ENCODE measurements around the gene PLSCR5.
A peak's percentile ranks its signal among the peaks of the same experiment; 100 is the strongest.

Gene PLSCR5

DNA sequence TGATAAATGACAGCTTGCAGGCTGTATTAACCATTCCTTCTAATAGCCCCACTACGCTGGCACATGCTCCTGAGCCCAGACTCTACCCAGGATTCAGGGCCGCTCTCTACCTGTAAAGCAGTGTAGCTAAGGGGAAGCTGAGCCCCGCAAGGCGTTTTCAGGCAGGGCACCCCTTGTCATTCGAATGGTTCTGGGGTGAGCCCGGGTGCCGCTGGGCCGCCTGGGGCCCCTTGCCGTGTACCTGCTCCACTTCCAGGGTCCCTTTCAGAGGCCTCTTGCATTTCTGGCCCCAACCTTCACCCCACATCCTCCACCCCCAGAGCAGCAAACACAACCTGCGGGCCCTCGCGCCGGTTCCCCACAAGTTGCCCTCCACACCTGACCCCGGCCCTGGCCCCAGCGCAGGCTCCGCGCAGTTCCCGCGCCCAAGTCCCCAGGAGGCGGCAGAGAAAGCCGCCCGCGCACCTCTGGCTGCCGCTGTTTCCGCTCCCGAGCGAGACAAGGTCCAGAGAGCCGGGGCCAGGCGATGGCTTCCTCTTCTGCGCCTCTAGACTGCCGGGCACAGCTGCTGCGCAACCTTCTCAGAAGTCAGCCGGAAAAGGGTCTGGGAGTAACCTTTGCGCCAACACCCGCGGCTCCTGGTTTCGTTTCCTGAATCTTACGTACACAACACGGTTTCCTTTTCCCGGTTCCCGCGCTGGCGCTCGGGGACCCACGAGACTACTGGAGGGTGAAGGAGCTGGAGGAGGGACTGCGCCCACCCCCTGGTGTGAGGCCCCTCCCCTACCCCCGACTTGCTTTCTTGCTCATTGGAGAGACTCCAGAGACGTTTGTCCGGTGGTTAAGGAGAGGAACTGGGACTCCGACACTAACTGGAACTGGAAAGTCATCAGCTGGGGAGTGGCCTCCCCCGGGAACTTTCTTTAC, 60.9 kb downstream of the PLSCR5 start, which contains the start of gene PLSCR1:
Gene PLSCR1, minus strand, starts transcription at position 606 of the 927 bp plus-strand sequence. CDS start 8,055 bp downstream, outside the sequence.
- peak; percentile 66 for DNase-seq (ENCODE audit: low read depth)

DNA sequence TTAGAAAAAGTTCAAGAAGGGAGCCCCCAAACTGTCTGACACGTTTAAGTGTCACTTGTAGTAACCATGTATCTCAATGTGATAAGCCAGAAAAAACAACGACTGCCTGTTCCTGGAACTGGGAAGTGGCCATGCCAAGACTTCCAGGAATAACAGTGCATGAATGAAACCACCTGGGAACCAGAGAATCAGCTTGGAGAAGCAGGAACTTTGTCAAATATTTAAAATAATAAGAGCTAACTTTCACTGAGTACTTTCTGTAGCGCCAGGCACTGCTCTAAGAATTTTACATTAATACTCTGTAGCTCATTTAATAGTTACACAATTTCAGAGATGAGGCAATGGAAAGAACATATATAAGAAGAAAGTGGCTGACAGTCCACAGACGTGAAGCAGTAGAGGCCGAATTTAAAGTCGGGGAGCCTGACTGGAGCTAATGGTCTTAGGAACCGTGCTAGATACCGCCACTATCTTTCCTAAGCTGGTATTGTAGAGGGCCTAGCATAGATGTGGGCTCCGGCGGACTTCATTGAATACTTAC, 61.6 kb downstream of the PLSCR5 start:
- DNase-seq (ENCODE audit: low read depth), result no peak

DNA sequence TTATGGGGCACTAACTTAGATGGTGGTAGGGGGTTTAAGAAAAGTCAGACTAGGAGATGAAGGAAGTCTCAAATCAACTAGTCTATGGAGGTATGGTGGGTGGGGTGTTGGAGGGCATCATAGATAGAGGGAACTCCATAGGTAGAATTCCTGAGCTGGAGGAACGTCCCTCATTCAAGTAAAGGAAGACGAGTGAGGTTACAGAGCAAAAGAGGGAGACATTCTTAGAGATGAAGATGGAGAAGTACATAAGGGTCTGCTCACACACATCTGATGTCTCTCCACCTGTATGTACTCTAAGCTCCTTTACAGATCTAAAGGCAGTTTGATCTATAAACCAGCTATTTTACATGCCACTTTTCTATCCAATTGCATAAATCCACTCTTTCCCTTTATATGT, 62.2 kb downstream of the PLSCR5 start:
- no peak for DNase-seq (ENCODE audit: low read depth)

DNA sequence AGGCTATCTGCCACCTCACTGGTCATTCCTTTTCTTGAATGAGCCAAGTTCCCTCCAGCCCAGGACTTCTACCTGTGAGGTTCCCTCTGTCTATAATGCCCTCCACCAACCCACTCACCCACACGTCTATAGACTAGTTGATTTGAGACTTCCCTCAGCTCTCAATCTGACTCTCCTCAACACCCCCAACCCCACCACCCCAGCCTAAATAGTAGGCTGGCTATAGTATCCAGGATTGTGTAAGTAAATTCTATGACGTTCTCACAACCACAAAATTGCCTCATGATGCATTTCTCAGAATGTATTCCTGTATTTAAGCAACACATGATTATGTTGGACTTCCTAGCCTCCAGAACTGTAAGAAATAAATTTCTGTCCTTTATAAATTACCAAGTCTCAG, 63.0 kb downstream of the PLSCR5 start:
- no peak for DNase-seq (ENCODE audit: low read depth)

DNA sequence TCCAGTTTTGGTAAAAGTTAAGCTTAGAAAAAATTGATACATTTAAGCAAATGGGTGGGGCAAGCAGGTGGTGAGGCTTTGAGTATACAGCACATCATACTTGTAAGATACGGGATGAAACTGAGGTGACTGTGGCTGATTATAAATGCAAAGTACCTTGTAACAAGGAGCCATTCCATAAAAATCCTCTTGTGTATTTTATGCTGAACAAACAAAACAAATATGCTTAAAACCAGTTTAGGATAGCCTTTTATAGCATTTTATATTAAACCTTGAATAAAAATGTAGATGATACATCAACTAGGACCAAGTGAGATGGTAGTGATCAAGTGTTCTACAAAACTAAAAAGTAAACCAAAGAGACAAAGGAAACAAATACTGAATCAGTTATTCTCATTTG, 64.2 kb downstream of the PLSCR5 start:
- no peak for DNase-seq (ENCODE audit: low read depth)

GRCh38 chr3:146540236-146540635, 64.9 kb downstream of the PLSCR5 start:
- DNase-seq (ENCODE audit: low read depth), result no peak

GRCh38 chr3:146539315-146539714, 65.8 kb downstream of the PLSCR5 start:
- no peak for DNase-seq (ENCODE audit: low read depth)

DNA sequence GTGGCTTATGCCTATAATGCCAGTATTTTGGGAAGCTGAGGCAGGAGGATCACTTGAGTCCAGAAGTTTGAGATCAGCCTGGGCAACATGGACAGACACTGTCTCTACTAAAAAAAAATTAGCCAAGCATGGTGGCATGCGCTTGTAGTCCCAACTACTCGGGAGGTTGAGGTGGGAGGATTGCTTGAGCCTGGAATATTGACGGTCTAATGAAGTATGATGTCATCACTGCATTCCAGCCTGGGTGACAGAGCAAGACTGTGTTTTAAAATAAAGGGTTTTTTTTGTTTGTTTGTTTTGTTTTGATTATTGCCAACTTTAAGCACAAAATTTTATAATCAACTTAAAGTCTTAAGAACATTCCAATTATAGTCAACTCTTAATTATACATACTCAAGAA, 67.5 kb downstream of the PLSCR5 start:
- no peak for DNase-seq (ENCODE audit: low read depth)

GRCh38 chr3:146536681-146537080, 68.5 kb downstream of the PLSCR5 start:
- DNase-seq (ENCODE audit: low read depth), result no peak
